Subcutaneous adipose tissue (tissue), 4 donors: ENCODE data around the gene MRPL10. TPM values are rescaled to one million over a fixed set of nuclear protein-coding genes. Genes with fewer than 3 reads are reported as not detected.

Source experiments
- total RNA-seq, 4 donors: library from RNA; depleted of rRNA; stranded (reverse); fragments of >200 nt; gene quantifications; one replicate each; pipeline ENCODE4 v1.1.0, GENCODE V29; 2016
- TF ChIP-seq, protein P1 (sequence below): fragments of 450-650 bp; IDR thresholded peaks from one replicate; pipeline ENCODE4 v1.5.1; 2016; ENCODE audit warnings: low read depth, mild to moderate bottlenecking, control low read depth, antibody characterized with exemption, moderate library complexity

The MRPL10 gene
- total RNA-seq, 4 donors from 2014 or later, result 29.3 to 54.3 (median 34.1) TPM

- TF ChIP-seq, protein P1, sequence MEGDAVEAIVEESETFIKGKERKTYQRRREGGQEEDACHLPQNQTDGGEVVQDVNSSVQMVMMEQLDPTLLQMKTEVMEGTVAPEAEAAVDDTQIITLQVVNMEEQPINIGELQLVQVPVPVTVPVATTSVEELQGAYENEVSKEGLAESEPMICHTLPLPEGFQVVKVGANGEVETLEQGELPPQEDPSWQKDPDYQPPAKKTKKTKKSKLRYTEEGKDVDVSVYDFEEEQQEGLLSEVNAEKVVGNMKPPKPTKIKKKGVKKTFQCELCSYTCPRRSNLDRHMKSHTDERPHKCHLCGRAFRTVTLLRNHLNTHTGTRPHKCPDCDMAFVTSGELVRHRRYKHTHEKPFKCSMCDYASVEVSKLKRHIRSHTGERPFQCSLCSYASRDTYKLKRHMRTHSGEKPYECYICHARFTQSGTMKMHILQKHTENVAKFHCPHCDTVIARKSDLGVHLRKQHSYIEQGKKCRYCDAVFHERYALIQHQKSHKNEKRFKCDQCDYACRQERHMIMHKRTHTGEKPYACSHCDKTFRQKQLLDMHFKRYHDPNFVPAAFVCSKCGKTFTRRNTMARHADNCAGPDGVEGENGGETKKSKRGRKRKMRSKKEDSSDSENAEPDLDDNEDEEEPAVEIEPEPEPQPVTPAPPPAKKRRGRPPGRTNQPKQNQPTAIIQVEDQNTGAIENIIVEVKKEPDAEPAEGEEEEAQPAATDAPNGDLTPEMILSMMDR, result no peak
Measured at GRCh38 chr17:47810901-47811635, 20.3 kb downstream of the MRPL10 start.

GRCh38 chr17:47810200-47810821 lies 21.0 kb downstream of the MRPL10 start:
- TF ChIP-seq, protein P1, result no peak

DNA sequence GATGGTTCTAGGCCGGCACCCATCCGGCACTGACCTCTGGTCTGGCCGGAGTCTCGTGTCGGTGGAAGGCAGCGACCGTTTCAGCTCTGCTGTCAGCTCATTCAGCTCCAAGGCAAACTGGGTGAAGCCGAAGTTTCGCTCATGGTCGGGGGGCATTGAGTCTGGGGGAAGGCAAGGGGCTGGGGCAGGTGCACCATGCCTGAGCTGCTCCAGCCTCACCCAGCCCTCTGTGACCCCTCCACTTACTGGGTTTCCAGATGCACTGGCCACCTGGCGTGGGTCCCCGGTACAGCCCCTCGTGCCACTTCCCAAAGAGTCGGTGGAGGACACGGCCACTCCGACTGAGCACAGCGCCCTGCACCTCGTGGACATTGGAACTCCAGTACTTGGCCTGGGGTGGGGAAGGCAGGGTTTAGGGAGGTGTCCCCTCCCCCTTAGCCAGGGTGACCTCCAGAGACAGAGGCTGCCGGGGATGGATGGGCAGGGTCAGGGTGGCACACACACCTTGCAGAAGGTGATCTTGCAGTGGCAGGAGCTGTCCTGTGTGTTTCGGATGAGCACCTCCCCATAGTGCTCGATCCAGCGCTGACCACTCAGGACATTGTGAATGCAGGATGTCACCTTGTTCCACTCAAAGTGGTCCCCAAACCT lies 22.4 kb downstream of the MRPL10 start:
- TF ChIP-seq, protein P1, result no peak

- TF ChIP-seq, protein P1, result no peak
Measured at GRCh38 chr17:47808036-47808829, 23.1 kb downstream of the MRPL10 start.

DNA sequence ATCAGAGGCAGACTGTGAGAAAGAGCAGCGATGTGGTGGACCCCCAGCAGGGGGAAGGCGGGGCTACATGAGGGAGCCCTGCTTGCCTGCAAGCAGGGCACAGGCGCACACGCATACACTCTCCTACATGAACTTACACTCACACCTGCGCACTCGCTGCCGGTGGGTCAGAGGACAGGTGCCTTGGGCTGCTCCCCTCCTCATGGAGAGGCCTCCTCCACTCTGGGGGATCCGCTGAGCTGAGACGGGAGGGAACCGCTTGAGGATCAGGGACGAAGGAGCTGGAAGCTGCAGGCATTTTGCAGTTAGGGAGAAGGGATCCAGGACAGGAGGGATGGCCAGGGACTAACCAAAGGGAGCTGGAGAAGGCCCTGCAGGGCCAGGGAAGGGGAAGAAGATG lies 23.9 kb downstream of the MRPL10 start:
- TF ChIP-seq, protein P1, result no peak

DNA sequence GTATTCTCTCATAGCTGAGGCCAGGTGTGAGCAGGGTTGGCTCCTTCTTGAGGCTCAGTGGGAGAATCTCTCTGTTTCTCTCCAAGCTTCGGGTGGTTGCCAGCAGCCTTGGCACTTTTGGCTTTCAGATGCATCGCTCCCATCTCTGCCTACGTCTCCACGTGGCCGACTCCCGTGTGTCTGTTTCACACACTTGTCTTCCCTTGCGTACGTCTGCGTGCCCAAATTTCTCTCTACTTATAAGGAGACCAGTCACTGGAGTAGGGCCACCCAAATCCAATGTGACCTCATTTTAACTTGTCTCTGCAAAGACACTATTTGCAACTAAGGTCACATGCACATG lies 24.5 kb downstream of the MRPL10 start:
- TF ChIP-seq, protein P1, result no peak
